Activated B cell treated with CpG ODN at 0.5 μM for 24 hours (primary cell): Measurements from ENCODE around the gene STK10. TPM values are rescaled to one million over a fixed set of nuclear protein-coding genes. Genes with fewer than 3 reads are reported as not detected.

Experiments
- ATAC-seq: fragments of 200-7000 bp; cut with Tn5 transposase; one replicate; pipeline ENCODE4 v1.10.0; 2021; ENCODE audit warnings: low read depth, mild to moderate bottlenecking, moderate library complexity
- CTCF ChIA-PET: fragments of 350-600 bp; sonication (Branson Sonifier 250); formaldehyde crosslinking; loops from one replicate; lab custom pipeline; 2021; ENCODE audit warnings: antibody characterized with exemption; lab: Charles Lee
- POLR2A ChIA-PET: fragments of 350-600 bp; sonication (Branson Sonifier 250); formaldehyde crosslinking; loops from one replicate; lab custom pipeline; 2021; ENCODE audit warnings: antibody characterized with exemption; lab: Charles Lee
- DNase-seq: peaks from one replicate; pipeline ENCODE4 v3.0.0; 2022
- H3K27ac Mint-ChIP-seq: one replicate; pipeline ENCODE4 v1.8.0; 2020; ENCODE audit warnings: mixed read lengths
- H3K27me3 Mint-ChIP-seq: one replicate; pipeline ENCODE4 v1.8.0; 2021; ENCODE audit warnings: mixed read lengths
- H3K36me3 Mint-ChIP-seq: one replicate; pipeline ENCODE4 v1.8.0; 2021; ENCODE audit warnings: low read depth, mixed read lengths
- H3K4me1 Mint-ChIP-seq: one replicate; pipeline ENCODE4 v1.8.0; 2021; ENCODE audit warnings: mixed read lengths
- H3K4me3 Mint-ChIP-seq: one replicate; pipeline ENCODE4 v1.8.0; 2020; ENCODE audit warnings: mild to moderate bottlenecking, mixed read lengths
- H3K9me3 Mint-ChIP-seq: one replicate; pipeline ENCODE4 v1.8.0; 2020; ENCODE audit warnings: mixed read lengths
- intact Hi-C: fragments of 100-400 bp; cut with micrococcal nuclease; formaldehyde crosslinking; loops from one replicate; pipeline ENCODE4 v1.15.1; 2024
- total RNA-seq: library from RNA; stranded (reverse); gene quantifications from 2 replicates; pipeline ENCODE4 v1.2.3, GENCODE V29; 2022
- TF ChIP-seq, protein P1 (sequence below): fragments of 200-600 bp; IDR thresholded peaks from one replicate; pipeline ENCODE4 v1.8.0; 2022; ENCODE audit warnings: antibody characterized with exemption, mild to moderate bottlenecking

STK10 gene
- total RNA-seq, 1 donor from 2014 or later, result 276 TPM

DNA sequence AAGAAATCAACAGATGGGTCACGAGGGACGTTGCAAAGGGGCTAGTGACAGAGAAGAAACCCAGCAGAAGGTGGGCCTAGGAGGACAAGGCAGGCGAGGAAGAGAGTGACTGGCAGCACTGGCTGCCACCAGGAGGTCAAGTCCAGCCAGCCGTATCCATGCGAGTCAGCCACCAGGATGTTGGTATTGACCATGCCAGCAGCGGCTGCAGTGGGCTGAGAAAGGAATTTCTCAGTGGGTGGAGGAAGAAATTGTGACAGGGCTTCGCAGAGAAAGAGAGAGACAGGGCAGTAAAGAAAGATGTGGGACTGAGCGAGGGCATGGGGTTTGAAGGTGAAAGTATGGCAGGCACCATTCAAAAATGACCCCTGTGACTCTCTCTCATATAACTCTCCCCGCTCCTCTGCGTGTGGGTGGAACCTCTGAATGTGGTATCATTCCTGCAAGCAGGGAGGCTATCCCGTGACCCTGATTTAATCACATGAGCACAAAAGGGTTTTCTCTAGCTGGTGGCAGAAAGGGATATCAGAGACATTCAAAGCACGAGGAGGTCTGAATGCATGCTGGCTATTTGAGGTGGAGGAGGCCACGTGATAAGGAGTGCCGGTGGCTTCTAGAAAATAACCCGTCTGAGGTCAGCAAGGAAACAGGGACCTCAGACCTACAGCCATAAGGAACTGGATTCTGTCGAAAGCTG lies 136.2 kb downstream of the STK10 start:
- no peak overlapping the region for H3K27ac Mint-ChIP-seq

DNA sequence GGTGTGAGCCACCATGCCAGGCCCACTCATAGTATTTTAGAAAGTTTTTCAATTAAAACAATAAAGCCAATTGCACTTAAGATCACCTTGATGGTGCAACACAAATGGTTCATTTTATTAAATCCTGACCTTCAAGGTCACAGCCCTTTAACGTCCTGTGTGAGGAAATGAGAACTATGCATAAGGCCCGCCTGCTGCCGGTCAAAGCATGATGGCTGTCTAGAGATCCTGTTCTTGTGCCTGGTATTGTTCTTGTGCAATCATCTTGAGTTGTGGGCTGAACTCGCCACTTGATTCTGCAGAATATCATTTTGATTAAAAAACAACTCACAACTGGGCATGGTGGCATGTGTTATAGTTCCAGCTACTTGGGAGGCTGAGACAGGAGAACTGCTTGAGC lies 137.9 kb downstream of the STK10 start:
- Mint-ChIP-seq H3K4me3 (no peak overlapping the region), H3K9me3 (no peaks in the 10 kb centered on the region), H3K4me1 (peaks cover 3% of the 10 kb centered on the region), H3K36me3 (peaks cover 87% of the 10 kb centered on the region), H3K27ac (no peak overlapping the region), H3K27me3 (no peaks in the 10 kb centered on the region)
- ATAC-seq, result no peak
- POLR2A ChIA-PET, result interaction anchor here (1.6 kb wide), 1 partner anchor 9 kb away, joined by 6 read pairs; no protein-coding TSS in a partner anchor
- intact Hi-C loops, result no loop called here
- DNase-seq, result no peak
- CTCF ChIA-PET, result interaction anchor here (0.6 kb wide), 1 partner anchor 43 kb away, joined by 3 read pairs; no protein-coding TSS in a partner anchor
- TF ChIP-seq, protein P1, sequence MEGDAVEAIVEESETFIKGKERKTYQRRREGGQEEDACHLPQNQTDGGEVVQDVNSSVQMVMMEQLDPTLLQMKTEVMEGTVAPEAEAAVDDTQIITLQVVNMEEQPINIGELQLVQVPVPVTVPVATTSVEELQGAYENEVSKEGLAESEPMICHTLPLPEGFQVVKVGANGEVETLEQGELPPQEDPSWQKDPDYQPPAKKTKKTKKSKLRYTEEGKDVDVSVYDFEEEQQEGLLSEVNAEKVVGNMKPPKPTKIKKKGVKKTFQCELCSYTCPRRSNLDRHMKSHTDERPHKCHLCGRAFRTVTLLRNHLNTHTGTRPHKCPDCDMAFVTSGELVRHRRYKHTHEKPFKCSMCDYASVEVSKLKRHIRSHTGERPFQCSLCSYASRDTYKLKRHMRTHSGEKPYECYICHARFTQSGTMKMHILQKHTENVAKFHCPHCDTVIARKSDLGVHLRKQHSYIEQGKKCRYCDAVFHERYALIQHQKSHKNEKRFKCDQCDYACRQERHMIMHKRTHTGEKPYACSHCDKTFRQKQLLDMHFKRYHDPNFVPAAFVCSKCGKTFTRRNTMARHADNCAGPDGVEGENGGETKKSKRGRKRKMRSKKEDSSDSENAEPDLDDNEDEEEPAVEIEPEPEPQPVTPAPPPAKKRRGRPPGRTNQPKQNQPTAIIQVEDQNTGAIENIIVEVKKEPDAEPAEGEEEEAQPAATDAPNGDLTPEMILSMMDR, result no peak

More for the DNA sequence above, 136.2 kb downstream of the STK10 start:
- Mint-ChIP-seq H3K27me3 (no peaks in the 10 kb centered on the region), H3K4me1 (peaks cover 2% of the 10 kb centered on the region), H3K36me3 (peaks cover 94% of the 10 kb centered on the region), H3K4me3 (no peak overlapping the region), H3K9me3 (no peaks in the 10 kb centered on the region)
- ATAC-seq (no peak), DNase-seq (no peak)
- ChIA-PET POLR2A (interaction anchor here (0.7 kb wide), 1 partner anchor 52 kb away, joined by 4 read pairs; no protein-coding TSS in a partner anchor), CTCF (interaction anchor here (1.2 to 1.3 kb wide), 2 partner anchors 140 kb away, joined by 3 to 4 read pairs; no protein-coding TSS in a partner anchor)
- TF ChIP-seq, protein P1, result no peak
- intact Hi-C loops, result no loop called here

DNA sequence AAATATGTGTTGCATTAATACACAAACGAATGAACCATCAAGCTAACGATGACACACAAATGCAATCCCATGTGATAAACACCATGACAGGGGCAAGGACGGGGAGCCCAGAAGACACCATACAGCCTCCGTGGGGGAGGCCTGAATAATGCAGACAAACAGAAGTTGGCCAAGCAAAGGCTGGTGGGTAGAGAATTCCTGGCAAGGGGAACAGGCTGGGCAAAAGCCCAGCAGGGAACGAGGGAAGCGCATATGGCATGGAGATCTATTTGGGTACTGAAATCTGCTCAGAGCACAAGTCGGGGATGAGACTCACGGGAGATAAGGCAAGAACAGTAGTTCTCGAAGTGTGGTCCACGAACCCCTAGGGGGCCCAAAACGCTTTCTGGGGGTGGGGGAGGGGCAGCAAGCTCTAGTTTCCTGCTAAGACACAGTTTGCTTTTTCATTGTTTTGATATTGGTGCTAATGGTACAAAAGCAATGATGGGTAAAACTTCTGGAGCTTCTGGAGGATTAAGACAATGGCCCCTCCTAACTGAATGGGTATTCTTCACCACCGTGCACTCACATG lies 138.7 kb downstream of the STK10 start:
- Mint-ChIP-seq H3K27ac (no peak overlapping the region), H3K4me3 (no peak overlapping the region), H3K27me3 (no peaks in the 10 kb centered on the region), H3K9me3 (no peaks in the 10 kb centered on the region), H3K36me3 (peaks cover 88% of the 10 kb centered on the region), H3K4me1 (peaks cover 4% of the 10 kb centered on the region)
- TF ChIP-seq, protein P1, result no peak
- ChIA-PET POLR2A (interaction anchor here (1.6 kb wide), 1 partner anchor 10 kb away, joined by 6 read pairs; no protein-coding TSS in a partner anchor), CTCF (no interaction called here)
- DNase-seq (no peak), ATAC-seq (no peak)
- intact Hi-C loops, result no loop called here

GRCh38 chr5:172048539-172049101 lies 139.4 kb downstream of the STK10 start:
- TF ChIP-seq, protein P1, result no peak
- ChIA-PET POLR2A (no interaction called here), CTCF (interaction anchor here (1.9 kb wide), 1 partner anchor 137 kb away, joined by 8 read pairs; no protein-coding TSS in a partner anchor)
- H3K4me1 Mint-ChIP-seq, result peaks cover 4% of the 10 kb centered on the region
- no peak overlapping the region for H3K4me3 Mint-ChIP-seq
- H3K9me3 Mint-ChIP-seq, result no peaks in the 10 kb centered on the region
- no peak overlapping the region for H3K27ac Mint-ChIP-seq
- intact Hi-C loops, result no loop called here
- DNase-seq, result no peak
- no peaks in the 10 kb centered on the region for H3K27me3 Mint-ChIP-seq
- peaks cover 88% of the 10 kb centered on the region for H3K36me3 Mint-ChIP-seq
- no peak for ATAC-seq

GRCh38 chr5:172048170-172048422 lies 139.9 kb downstream of the STK10 start:
- ATAC-seq (no peak), DNase-seq (no peak)
- ChIA-PET CTCF (interaction anchor here (0.7 to 1.9 kb wide), 2 partner anchors 11 to 137 kb away, joined by 3 to 8 read pairs; no protein-coding TSS in a partner anchor), POLR2A (no interaction called here)
- TF ChIP-seq, protein P1, result no peak
- Mint-ChIP-seq H3K9me3 (no peaks in the 10 kb centered on the region), H3K27me3 (no peaks in the 10 kb centered on the region), H3K27ac (no peak overlapping the region), H3K4me1 (peaks cover 4% of the 10 kb centered on the region), H3K4me3 (no peak overlapping the region), H3K36me3 (peaks cover 88% of the 10 kb centered on the region)
- intact Hi-C loops, result no loop called here
